ELR (cell line): ENCODE measurements around the gene WDR74.
"Not testable (repeated sequence)": the region's sequence is repeated elsewhere in the genome, so short reads cannot be mapped to it uniquely, and the experiment has no call there.

ENCODE experiments used
- DNase-seq: peaks from one replicate; pipeline ENCODE4 v3.0.0-alpha.2; 2015; ENCODE audit warnings: low read depth

WDR74 gene

DNA sequence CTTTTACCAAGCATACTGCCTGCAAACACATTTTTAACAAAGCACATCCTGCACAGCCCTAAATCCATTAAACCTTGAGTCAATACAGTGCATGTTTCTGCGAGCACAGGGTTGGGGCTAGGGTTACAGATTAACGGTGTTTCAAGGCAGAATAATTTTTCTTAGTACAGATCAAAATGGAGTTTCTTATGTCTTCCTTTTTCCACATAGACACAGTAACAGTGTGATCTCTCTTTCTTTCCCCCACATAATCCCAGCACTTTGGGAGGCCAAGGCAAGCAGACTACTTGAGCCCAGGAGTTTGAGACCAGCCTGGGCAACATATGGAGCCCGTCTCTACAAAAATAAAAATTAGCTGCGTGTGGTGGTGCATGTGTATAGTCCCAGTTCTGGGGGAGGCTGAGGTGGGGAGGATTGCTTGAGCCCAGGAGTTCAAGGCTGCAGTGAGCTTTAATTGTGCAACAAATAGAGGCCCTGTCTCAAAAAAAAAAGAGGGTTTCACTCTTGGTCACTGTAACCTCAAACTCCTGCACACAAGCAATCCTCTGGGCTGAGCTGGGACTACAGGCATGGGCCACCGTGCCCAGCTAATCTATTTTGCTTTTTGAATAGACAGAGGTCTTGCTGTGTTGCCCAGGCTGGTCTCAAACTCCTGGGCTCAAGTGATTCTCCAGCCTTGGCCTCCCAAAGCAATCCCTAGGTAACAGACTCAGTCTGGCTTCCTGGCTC lies 21.6 kb upstream of the WDR74 start:
- no peak for DNase-seq

DNA sequence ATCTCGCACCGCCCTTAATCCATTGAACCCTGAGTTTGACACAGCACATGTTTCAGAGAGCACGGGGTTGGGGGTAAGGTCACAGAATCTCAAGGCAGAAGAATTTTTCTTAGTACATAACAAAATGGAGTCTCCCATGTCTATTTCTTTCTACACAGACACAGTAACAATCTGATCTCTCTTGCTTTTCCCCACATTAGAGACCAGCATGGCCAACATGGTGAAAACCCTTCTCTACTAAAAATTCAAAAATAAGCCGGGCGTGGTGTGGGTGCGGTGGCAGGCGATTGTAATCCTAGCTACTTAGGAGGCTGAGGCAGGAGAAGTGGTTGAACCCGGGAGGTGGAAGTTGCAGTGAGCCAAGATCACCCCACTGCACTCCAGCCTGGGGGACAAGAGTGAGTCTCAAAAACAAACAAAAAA lies 19.9 kb upstream of the WDR74 start:
- DNase-seq = not testable (repeated sequence)

GRCh38 chr11:62858201-62858600 lies 18.8 kb upstream of the WDR74 start:
- DNase-seq = no peak

DNA sequence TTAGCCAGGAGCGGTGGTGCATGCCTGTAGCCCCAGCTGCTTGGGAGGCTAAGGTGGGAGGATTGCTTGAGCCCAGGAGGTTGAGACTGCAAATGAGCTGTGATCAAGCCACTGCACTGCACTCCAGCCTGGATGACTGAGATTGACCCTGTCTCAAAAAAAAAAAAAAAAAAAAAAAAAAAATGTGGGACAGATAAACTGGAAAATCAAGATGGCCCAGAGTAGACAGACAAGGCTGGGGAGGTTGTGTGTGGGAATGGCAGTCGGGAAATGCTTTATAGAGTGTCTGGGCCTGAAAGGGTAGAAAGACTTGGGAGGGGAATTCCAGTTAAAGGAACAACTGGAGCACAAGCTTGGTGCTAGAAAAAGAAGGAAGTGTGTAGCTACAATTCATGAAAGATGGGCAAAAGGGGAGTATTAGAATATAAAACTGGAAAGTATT lies 18.2 kb upstream of the WDR74 start:
- peak; percentile 22 for DNase-seq

GRCh38 chr11:62856333-62856895 lies 17.0 kb upstream of the WDR74 start:
- peak; percentile 20 for DNase-seq

GRCh38 chr11:62855571-62856332 lies 16.4 kb upstream of the WDR74 start:
- DNase-seq = peak; percentile 99

- DNase-seq = peak; percentile 31
Observed at GRCh38 chr11:62854825-62855570, 15.6 kb upstream of the WDR74 start.

DNA sequence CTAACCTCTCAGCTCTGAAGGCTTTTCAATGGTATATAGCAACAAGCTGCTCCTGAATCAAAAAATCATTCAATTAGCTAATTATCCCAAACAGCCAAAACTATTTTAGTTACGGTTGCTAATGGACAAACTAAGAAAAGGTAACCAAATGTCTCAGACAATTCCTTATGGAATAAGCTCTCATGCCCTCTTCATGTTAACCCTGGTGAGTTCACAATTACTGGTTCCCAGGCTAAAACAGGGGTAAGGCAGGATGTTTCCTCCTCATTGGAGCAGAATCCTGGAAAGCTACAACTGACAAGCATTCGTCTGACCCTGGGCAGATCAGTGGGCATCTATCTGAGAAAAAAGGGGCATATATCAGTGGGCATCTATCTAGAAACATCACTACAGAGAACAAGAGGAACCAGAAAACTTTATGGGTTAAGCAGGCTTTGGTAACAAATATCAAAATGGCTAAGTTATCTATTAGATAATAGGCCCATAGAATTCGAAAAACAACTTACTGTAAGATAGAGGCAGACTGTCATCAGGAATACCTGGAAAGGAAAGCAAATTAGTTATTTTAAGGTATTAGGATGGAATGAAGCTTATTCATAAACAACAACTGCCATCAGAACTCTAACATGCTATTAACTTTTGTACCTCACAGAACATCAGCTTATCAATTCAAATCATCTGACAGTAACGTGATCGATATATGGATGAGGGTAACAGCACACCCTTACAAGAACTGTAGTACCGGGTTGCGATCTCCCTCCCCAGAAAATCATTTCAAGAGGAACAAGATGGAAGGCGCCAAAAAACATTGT lies 14.8 kb upstream of the WDR74 start:
- DNase-seq = peak; percentile 30

- DNase-seq = peak; percentile 35
Observed at GRCh38 chr11:62853279-62853965, 14.0 kb upstream of the WDR74 start.

- no peak for DNase-seq
Observed at GRCh38 chr11:62852523-62853188, 13.3 kb upstream of the WDR74 start.

DNA sequence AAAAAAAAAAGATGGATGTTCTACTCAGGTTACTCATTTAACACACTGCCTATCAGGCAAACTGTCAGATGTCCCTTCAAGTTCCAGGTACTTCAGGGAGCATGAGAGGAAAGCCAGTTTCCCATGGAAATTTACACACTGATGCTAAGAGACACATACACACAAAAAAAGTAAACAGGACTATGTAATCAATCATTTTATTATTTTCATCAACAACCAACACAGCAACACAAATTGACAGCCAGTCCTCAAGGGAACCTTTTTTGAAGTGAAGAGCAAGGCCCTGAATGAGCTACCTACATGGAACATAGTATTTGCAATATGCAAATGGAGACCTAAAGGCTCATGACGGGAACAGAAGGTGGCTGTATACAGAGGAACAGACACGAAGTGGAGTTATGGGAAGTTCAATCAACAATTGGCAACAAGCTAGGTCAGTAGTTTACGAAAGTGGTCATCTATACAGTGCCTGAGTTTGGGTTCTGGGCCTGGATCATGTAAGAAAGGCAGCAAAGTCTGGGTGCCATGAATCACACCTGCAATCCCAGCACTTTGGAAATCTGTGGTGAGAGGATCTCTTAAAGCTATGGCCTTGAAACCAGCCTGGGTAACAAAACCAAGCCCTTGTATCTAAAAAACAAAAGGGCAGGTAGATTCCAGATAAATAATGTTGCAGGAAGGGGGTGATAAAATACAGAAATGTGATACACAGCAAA lies 12.6 kb upstream of the WDR74 start:
- peak; percentile 43 for DNase-seq

- peak; percentile 73 for DNase-seq
Observed at GRCh38 chr11:62850911-62851806, 11.8 kb upstream of the WDR74 start.

GRCh38 chr11:62847767-62848314 lies 8.5 kb upstream of the WDR74 start:
- no peak for DNase-seq

- DNase-seq = no peak
Observed at GRCh38 chr11:62846177-62846576, 6.8 kb upstream of the WDR74 start.

GRCh38 chr11:62844154-62844553 lies 4.8 kb upstream of the WDR74 start:
- DNase-seq = no peak

GRCh38 chr11:62843466-62843865 lies 4.1 kb upstream of the WDR74 start:
- DNase-seq = no peak

DNA sequence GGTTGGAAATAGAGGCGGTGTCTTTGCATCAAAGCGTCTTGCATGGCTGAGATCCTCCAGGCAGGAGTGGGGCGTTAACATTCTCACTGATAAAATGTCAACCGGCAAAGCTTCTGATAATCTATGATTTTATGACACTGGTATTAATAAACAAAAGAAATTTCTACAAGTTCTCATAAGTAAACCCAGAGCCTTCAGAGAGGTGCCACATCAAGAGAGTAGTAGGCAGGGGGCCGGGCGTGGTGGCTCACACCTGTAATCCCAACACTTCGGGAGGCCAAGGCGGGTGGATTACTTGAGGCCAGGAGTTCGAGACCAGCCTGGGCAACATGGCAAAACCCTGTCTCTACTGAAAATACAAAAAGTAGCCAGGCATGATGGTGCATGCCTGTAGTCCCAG lies 3.5 kb upstream of the WDR74 start:
- not testable (repeated sequence) for DNase-seq

- DNase-seq = no peak
Observed at GRCh38 chr11:62842171-62842741, 2.9 kb upstream of the WDR74 start.
